Pancreas (tissue), 10 donors: ENCODE data around the gene RUFY1. TPM values are rescaled to one million over a fixed set of nuclear protein-coding genes. Genes with fewer than 3 reads are reported as not detected.
"Not testable (repeated sequence)": the region's sequence is repeated elsewhere in the genome, so short reads cannot be mapped to it uniquely, and the experiment has no call there.

ENCODE experiments used
- ATAC-seq, 4 donors: fragments of 200-7000 bp; cut with Tn5 transposase; one replicate each; pipeline versions ENCODE4 v1.8.0 to v1.9.1; 2020; ENCODE audit warnings: mild to moderate bottlenecking in 4 of 4, moderate library complexity in 4 of 4
- DNase-seq, 6 donors: peaks; one replicate each; pipeline ENCODE4 v3.0.0-alpha.2; 2020
- FAIRE-seq: peaks from 2 replicates; lab custom pipeline; 2012; peaks lifted over from hg19 to GRCh38; lab: Jason Lieb, UNC
- H3K27ac ChIP-seq, 4 donors: fragments of 200-600 bp; sonication (generic); 1 replicate in 3 of 4; 2 replicates in 1 of 4; pipeline versions ENCODE4 v1.5.0 to v1.8.0; 2020
- H3K27me3 ChIP-seq, 4 donors: fragments of 200-600 bp; one replicate each; pipeline ENCODE4 v1.8.0; 2021
- H3K36me3 ChIP-seq, 3 donors: fragments of 200-600 bp; sonication (generic) in 1 of 3; one replicate each; pipeline versions ENCODE4 v1.5.0 to v1.8.0; 2020 to 2021
- H3K4me1 ChIP-seq, 3 donors: fragments of 200-600 bp; one replicate each; pipeline ENCODE4 v1.8.0; 2021
- H3K4me3 ChIP-seq, 4 donors: fragments of 200-600 bp; sonication (generic) in 2 of 4; one replicate each; pipeline versions ENCODE4 v1.5.0 to v1.8.0; 2020 to 2021
- H3K9me3 ChIP-seq, 4 donors: fragments of 200-600 bp; one replicate each; pipeline ENCODE4 v1.8.0; 2021
- CTCF ChIP-seq, 4 donors: fragments of 200-600 bp; sonication (generic) in 3 of 4; IDR thresholded peaks; one replicate each; pipeline versions ENCODE4 v1.5.0 to v1.8.0; 2021; ENCODE audit warnings: antibody characterized with exemption in 4 of 4
- WGBS, 2 donors: extraction: QIAGEN DNeasy Blood & Tissue Kit; methylation state at CpG; one replicate each; pipeline ENCODE4 v1.1.7; 2013; 5-methylcytosine and 5-hydroxymethylcytosine counted together
- intact Hi-C, 3 donors: fragments of 100-400 bp; cut with DNase I; formaldehyde crosslinking; loops; one replicate each; pipeline versions ENCODE4 v1.11.1 to v1.14.2; 2022
- polyA plus RNA-seq, 2 donors: library from polyadenylated mRNA; stranded (reverse); fragments of 200-250 nt; gene quantifications; one replicate each; pipeline ENCODE4 v1.2.3, GENCODE V29; 2013
- total RNA-seq, 6 donors: library from RNA; stranded (reverse); fragmentation: NEBNext Ultra II Directional in 4 of 6; extraction: Animal tissue kit (Norgen Biotek cat#: 25700) in 4 of 6; gene quantifications; one replicate each; pipeline versions ENCODE4 v1.2.1 to v1.2.4, GENCODE V29; 2021 to 2023
- donor health status: healthy with polysubstance abuse.
- donor health status: DM: no; HTN: no; CAD: no; lungs with moderate emphysema.
- donor health status: DM: no; HTN: no; CAD: no.
- donor health status: control.
- donor health status: control.
- donor health status: Bipolar disorder and iron deficiency.
- donor health status: DM: yes; HTN: yes; CAD: no.
- donor health status: DM: no; HTN: no; CAD: no.
- donor health status: DM: no; HTN: no; CAD: no.
- donor health status: DM: yes; HTN: yes; CAD: no.

RUFY1 gene
- total and polyA plus RNA-seq, 8 donors = 16.4 to 35.8 (median 17.9) TPM

- no peaks in the 10 kb centered on the region for H3K36me3 ChIP-seq
- H3K27ac ChIP-seq = no peak overlapping the region
- ATAC-seq (no peak), FAIRE-seq (no peak), DNase-seq (no peak)
- no peak for TF ChIP-seq CTCF (IDR thresholded peaks at IDR 0.05)
- no peaks in the 10 kb centered on the region for H3K9me3 ChIP-seq
- intact Hi-C loops = no loop called here
- WGBS, 2 donors = 86 to 90% methylated on average over 12 of the region's 12 CpGs
- H3K4me1 ChIP-seq = no peaks in the 10 kb centered on the region
- no peak overlapping the region for H3K4me3 ChIP-seq
- no peaks in the 10 kb centered on the region for H3K27me3 ChIP-seq
These were observed 44.6 kb upstream of the RUFY1 start for GRCh38 chr5:179505636-179506261.

DNA sequence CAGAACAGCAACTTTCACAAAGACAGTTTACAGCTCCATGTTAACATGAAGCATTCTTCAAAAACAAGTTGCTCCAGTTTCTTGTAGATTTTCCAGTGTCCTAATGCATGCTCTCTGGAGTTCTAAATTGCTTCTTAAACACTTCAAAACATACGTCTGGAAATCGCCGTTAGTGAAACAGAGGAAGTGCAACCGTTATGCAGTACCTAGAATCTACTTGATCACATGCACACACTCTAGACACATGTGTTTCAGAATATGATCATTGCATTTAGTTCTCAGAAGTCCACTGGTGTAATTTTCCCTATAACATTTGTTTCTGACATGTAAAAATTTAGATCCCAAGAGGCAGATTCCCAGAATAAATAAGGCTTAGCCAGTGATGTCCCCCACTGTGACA is 41.1 kb upstream of the RUFY1 start:
- intact Hi-C loops = no loop called here
- Histone ChIP-seq H3K36me3 (no peaks in the 10 kb centered on the region), H3K9me3 (no peaks in the 10 kb centered on the region), H3K4me1 (no peaks in the 10 kb centered on the region), H3K4me3 (no peak overlapping the region), H3K27ac (no peak overlapping the region), H3K27me3 (no peaks in the 10 kb centered on the region)
- no peak for TF ChIP-seq CTCF (IDR thresholded peaks at IDR 0.05)
- 14 to 23% methylated on average over 4 of the region's 4 CpGs for WGBS, 2 donors
- DNase-seq (no peak), FAIRE-seq (no peak), ATAC-seq (no peak)

GRCh38 chr5:179509845-179510244 is 40.5 kb upstream of the RUFY1 start:
- H3K4me1 ChIP-seq = no peaks in the 10 kb centered on the region
- no peaks in the 10 kb centered on the region for H3K9me3 ChIP-seq
- ATAC-seq (no peak), DNase-seq (no peak), FAIRE-seq (no peak)
- no peak overlapping the region for H3K4me3 ChIP-seq
- no peaks in the 10 kb centered on the region for H3K36me3 ChIP-seq
- intact Hi-C loops = no loop called here
- WGBS, 2 donors = 50 to 53% methylated on average over 1 of the region's 1 CpG
- TF ChIP-seq CTCF (IDR thresholded peaks at IDR 0.05) = no peak
- no peaks in the 10 kb centered on the region for H3K27me3 ChIP-seq
- H3K27ac ChIP-seq = no peak overlapping the region

DNA sequence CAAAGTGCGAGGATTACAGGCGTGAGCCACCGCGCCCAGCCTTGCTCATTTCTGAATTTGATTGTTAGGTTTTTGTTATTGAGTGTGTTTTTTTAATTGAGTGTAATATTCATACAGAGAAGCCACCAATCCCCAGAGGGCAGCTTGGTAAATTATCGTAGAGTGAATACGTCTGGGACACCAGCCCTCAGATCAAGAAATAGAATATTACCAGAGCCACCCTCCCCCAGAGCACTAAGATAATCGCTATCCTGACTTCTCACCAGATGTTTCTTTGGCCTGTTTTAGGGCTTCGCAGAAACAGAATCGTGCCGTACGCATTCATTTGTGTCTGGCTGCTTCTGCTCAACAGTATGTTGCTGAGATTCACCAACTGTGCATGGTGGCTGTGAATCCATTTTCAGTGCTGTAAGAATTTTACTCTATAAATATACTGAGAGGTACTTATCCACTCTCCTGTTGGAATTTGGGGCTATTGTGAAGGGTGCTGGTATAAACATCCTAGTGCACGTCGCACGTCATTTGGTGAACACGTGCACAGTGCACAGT is 37.8 kb upstream of the RUFY1 start:
- H3K9me3 ChIP-seq = no peaks in the 10 kb centered on the region
- no peak overlapping the region for H3K27ac ChIP-seq
- H3K4me1 ChIP-seq = no peaks in the 10 kb centered on the region
- no peak overlapping the region for H3K4me3 ChIP-seq
- ATAC-seq = no peak
- 85 to 87% methylated on average over 15 of the region's 15 CpGs for WGBS, 2 donors
- H3K36me3 ChIP-seq = no peaks in the 10 kb centered on the region
- H3K27me3 ChIP-seq = no peaks in the 10 kb centered on the region
- no peak for FAIRE-seq
- intact Hi-C loops = no loop called here
- TF ChIP-seq CTCF (IDR thresholded peaks at IDR 0.05) = no peak
- DNase-seq = no peak

GRCh38 chr5:179515501-179515900 is 34.9 kb upstream of the RUFY1 start:
- ATAC-seq, FAIRE-seq: not testable (repeated sequence)

More at GRCh38 chr5:179515501-179515900, 34.9 kb upstream of the RUFY1 start:
- H3K4me1 ChIP-seq, H3K36me3 ChIP-seq, DNase-seq, H3K27me3 ChIP-seq, intact Hi-C loops, H3K4me3 ChIP-seq, H3K27ac ChIP-seq, H3K9me3 ChIP-seq: not testable (repeated sequence)
- 52 to 57% methylated on average over 5 to 7 of the region's 7 CpGs for WGBS, 2 donors
